SKM-1 (cell line): Measurements from ENCODE around the gene PARP15.

ENCODE experiments used
- DNase-seq: peaks from one replicate; lab custom pipeline; 2025; ENCODE audit not compliant: unreplicated experiment; lab: John Stamatoyannopoulos, UW

Gene PARP15

DNA sequence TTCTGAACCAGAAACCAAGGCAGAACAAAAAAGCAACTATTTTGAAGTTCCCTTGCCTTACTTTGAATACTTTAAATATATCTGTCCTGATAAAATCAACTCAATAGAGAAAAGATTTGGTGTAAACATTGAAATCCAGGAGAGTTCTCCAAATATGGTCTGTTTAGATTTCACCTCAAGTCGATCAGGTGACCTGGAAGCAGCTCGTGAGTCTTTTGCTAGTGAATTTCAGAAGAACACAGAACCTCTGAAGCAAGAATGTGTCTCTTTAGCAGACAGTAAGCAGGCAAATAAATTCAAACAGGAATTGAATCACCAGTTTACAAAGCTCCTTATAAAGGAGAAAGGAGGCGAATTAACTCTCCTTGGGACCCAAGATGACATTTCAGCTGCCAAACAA is 8.7 kb upstream of the PARP15 start:
- no peak for DNase-seq

DNA sequence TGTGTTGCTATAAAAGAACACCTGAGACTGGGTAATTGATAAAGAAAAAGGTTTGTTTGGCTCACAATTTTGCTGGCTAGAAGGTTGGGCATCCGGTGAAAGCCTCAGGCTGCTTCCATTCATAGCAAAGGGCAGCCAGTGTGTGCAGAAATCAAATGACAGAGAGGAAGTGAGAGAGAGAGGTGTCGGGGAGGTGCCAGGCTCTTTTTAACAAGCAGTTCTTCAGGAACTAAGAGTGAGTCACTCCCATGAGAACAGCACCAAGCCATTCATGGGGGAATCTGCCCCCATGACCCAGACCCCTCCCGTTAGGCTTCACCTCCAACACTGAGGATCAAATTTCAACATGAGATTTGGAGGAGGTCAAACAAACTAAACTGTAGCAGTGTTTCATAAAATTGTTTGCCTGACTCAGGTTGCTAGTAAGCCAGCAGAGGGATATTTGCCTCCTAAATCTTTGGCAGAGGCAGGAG is 4.5 kb upstream of the PARP15 start:
- DNase-seq: peak; percentile 21

DNA sequence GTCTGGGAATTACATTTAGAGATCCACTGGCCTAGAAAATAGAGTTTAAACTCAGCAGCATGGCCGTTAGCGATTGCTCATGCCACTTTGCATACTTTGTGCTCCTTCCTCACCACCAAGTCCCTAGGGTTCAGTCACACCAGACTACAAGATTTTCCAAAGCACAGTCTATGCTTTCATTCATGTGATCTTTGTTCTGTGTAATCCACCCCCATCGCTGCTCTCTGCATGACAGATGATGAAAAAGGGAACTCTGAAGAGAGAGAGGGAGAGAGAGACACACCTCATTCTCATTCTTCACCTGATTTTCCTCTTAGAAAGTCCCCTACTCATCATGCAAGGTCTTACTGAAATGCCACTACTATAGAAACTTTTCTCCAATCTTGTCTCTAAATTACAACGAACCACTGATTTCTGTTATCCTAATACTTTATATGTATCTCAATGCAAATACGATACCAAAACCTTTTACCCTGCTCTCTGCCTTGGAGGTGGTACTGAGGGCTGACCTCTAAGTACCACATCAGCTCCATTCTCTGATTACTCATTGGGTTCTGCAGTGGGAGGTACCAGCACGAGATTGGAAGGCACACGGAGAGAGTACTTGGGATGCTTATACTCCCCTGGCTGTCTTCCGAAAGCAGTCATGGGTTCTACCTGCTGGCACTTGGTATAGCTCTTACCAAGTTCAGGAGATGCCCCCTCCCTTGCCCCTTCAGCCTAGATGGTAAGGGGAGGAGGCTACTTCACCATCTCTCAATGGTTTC is 1.1 kb upstream of the PARP15 start:
- DNase-seq: no peak

DNA sequence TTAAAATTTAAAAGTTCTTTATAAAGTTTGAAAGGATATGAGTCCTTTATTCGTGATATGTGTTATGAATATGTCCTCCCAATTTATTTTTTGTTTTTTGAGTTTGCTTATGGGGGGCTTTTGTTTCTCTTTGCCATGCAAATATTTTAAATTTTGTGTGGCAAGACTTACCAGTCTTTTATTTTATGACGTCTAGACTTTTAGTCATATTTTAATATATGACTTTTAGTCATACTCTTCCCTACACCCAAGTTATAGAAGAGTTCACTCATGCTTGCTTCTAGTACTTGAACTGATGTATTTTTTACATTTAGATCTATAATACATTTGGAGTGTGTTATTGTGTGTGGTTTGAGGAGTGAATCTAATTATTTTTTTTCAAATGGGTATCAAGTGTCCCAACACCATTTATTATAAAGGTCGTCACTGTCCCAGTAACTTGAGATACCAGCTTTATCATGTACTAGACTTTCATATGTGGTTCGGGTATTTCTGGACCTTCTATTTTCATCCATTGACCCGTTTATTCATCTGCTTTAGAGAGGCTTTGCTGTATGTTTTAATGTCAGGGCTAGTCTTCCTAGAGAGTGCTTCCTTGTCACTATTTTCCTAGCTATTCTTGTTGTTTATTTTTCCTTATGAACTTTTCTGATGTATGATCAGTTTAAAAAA is 755 bp downstream of the PARP15 start:
- no peak for DNase-seq

DNA sequence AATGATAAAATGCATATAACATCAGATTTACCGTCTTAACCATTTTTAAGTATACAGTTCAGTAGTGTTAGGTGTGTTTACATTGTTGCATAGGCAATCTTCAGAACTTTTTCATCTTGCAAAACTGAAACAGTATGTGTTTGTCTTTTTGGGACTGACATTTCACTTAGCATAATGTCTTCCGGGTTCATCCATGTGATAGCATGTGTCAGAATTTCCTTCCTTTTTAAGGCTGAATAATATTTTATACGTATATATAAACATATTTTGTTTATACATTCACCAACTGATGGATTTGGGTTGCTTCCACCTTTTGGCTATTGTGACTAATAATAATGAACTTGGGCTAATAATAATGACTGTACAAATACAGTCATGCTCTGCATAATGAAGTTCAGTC is 3.0 kb downstream of the PARP15 start:
- no peak for DNase-seq

DNA sequence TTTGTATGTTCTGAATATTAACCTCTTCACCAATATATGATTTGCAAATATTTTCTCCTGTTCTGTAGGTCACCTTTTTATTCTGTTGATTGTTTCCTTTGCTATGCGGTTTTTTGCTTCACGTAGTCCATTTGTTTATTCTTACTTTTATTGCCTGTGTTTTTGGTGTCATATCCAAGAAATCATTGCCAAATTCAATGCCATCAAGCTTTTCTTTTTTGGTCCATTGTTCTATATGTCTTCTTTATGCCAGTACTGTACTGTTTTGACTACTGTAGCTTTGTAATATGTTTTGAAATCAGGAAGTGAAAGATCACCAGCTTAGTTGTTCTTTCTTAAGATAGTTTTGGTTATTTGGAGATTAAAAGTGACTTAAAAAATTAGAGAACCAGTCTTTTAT is 4.2 kb downstream of the PARP15 start:
- DNase-seq: no peak

DNA sequence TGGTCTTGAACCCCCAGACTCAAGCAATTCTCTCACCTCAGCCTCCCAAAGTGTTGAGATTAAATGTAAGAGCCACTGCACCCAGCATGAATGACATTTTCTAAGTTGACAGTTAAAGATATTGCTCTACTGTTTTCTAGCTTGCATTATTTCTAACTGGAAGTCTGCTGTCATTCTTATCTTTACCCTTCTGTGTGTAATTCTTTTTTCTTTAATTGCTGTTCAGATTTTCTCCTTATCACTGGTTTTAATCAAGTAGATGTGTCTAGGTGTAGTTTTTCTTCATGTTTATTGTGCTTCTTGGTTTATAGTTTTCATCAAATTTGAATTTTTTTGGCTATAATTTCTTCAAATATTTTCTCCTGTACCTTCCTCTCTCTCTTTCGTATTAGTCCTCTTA is 4.9 kb downstream of the PARP15 start:
- DNase-seq: no peak

DNA sequence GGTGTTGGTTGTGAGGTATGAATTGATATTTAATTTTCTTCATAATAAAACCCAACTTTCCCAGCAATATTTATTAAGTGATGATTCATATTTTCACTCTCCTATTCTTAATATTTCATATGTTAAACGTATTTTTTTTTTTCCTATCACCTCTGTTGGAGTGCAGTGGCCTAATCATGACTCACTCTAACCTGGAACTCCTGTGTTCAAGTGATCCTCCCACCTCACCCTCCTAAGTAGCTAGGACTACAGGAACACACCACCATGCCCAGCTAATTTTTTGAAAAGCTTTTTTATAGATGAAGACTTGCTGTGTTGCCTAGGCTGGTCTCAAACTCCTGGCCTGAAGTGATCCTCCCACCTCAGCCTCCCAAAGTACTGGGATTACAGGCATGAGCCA is 8.6 kb downstream of the PARP15 start:
- DNase-seq: no peak

DNA sequence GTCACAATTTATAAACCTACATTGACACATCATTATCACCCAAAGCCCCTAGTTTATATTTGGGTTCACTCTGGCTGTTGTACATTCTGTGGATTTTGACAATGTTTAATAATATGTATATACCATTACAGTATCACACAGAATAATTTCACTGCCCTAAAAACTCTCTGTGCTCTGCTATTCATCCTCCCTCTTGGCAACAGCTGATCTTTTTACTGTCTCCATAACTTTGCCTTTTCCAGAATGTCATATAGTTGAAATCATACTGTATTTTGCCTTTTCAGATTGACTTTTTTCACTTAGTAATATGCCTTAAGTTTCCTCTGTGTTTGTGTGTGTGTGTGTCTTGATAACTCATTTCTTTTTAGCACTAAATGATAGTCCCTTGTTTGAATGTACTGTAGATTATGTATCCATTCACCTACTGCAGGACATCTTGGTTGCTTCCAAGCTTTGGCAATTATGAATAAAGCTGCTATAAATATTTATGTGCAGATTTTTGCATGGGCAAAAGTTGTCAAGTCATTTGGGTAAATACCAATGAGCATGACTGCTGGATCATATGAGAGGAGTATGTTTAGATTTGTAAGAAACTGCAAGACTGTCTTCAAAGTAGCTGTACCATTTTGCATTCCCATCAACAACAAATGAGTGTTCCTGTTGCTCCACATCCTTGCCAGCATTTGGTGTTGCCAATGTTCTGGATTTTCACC is 9.5 kb downstream of the PARP15 start:
- no peak for DNase-seq

DNA sequence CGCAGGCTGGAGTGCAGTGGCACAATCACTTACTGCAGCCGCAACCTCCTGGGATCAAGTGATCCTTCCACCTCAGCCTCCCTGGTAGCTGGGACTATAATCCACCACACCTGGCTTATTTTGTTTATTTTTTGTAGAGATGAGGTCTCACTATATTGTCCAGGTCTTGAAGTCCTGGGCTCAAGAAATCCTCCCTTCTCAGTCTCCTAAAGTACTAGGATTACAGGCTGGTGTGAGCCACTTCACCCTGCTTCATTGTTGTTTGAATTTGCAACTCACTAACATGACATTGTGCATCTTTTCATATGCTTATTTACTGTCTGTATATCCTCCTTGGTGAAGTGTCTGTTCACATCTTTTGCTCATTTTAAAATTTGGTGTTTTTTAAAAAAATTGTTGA is 10.1 kb downstream of the PARP15 start:
- DNase-seq: no peak

DNA sequence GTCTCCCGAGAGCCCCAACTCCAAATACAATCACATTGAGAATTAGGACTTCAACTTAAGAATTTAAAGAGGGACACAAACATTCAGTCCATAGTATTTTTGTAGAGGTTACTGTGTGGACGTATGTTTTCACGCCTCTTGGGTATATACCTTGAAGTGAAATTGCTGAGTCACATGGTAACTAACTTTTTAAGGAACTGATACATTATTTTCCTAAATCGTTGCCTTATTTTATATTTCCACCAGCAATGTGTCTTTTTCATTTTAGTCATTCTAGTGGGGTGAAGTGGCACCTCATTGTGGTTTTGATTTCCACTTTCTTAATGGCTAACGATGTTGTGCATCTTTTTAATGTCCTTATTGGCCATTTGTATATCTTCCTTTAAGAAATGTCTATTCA is 11.8 kb downstream of the PARP15 start:
- no peak for DNase-seq

DNA sequence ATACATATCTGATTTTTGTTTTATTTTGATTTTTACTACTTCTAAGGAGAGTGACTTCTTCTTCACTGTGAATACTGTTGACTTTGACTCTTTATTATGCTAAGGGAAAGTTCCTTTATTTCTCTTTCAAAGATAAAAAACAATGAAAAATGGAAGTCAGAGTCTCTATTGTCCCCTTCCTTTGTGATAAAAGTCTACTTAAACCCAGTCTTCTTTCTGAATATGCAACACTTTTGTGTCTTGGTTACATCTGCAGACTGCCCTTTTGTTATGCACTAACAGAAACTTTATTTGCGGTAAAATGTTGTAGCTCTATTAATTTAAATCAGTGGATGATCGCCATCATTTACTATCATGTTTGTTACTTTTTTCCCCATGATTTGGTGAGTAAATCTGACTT is 13.2 kb downstream of the PARP15 start:
- DNase-seq: no peak

DNA sequence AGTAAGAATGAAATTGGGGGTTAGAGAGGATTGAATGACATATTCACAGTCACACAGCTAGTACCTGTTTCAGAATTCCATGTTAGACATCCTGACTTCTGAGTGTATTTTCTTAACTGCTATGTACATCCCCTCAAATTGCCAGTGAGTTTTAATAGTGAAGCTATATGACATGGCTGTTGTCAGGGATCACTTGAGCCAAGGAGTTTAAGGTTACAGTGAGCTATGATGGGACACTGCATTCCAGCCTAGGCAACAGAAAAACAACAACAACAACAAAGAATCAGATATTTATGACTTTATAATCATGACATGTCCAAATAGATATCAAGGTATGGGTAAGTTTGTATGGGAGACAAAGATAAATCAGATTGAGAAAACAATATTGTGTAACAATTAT is 16.6 kb downstream of the PARP15 start:
- no peak for DNase-seq

DNA sequence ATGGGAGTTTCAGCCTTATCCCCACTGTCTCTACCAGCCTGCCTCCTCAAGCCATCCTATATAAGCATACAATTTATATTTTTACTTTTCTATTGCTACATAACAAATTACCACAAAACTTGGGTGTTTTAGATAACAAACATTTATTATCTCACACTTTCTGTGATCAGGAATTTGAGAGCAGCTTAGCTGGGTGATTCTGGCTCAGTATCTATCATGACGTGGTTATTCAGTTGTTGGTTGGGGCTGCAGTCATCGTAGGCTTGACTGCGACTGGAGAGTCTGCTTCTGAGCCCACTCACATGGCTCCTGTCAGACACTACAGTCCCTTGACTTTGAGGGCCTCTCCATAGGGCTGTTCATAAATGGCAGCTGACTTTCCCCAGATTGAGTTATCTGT is 20.7 kb downstream of the PARP15 start:
- DNase-seq: no peak

DNA sequence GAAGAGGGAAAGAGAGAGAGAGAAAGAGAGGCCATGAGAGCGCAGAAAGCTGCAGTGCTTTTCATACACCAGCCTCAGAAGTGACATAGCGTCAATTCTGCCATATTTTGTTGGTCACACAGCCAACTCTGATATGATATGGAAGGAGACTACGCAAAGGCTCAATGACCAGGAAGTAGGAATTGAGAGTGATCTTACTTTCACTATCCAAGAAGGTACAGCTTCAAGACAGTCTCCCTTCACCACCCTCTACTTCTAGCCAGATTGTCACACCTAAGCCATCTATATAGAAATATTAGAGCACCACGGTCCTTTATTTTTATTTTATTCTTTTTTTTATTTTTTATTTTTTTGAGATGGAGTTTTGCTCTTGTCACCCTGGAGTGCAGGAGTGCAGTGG is 21.1 kb downstream of the PARP15 start:
- no peak for DNase-seq

DNA sequence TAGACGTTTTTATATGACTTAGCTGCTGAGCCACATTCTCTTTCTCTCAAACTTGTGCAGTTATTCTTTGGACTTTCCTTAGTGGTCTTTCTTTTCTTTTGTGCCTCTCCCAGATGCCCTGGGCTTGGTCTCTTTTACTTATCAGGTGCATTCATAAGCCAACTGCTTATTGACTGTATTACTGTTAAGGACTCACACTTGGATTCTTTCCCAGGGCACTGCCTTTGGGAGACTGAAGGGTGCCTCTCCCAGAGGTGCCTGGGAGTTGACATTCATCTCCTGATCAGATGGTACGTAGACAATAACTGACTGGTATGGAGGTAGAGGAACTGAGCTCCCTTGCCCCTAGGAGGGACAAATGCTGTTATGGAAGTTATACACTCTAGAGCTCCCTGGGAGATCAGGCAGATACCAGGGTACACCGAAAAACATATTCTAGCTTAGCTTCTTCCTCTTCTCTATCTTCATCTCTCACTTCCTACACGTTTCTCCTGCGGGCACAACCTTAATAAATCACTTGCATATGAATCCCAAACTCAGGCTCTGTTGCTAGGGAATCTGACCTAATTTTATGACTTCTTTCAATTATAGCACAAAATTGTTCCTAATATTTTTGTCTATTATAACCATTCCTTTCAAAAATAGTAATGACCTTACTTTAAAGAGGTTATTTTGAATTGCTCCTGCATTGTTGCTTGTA is 24.7 kb downstream of the PARP15 start:
- no peak for DNase-seq

DNA sequence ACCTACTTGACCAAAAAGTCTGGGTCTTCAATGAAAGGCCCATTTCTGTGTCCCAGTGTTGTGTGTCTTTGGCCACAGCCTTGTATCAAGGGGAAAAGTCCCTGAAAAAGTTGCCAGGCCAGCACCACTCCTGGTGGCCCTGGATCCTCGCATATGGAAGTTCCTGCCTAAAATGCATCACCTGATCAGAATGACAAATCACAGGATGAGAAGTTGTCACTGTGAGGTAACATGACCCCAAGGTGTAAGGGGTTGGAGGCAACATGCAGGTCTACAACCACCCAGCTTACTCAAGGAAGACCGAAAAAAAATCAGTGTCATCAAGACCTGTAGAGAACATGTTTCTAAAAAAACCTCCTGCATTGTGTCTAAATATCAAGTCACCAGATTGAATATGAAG is 25.6 kb downstream of the PARP15 start:
- DNase-seq: no peak

DNA sequence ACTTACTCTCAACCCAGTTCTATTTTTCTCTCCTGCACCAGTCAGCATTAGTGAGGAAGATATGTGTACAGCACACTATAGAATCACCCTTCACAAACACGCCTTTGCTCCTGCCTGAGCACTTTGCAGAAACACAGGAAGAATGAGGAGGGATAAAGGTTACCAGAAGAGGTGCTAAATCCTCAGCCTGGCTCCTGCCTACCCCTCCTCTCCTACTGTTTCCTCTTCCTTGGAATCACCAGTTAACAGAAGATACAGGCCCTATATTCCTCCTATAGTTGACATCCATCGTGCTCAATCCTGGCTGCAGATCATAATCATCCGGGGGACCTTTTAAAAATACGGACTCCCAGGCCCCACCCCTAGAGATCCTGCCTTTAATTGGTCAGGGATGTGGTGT is 28.9 kb downstream of the PARP15 start:
- no peak for DNase-seq

DNA sequence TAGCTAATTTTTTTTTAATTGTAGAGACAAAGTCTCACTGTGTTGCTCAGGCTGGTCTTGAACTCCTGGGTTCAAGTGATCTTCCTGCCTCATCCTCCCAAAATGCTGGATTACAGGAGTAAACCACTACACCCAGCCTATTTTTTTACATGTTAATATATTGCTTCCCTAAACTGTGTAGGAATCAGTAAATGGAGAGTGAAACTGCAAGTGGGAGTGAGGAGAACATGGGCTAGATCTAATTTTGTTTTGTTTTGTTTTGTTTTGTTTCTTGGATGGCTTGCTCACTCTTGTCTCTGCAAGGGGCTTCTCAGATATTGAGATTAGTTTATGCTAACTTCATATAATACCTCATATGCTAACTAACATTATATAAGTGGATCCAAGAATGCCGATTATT is 31.5 kb downstream of the PARP15 start:
- no peak for DNase-seq

DNA sequence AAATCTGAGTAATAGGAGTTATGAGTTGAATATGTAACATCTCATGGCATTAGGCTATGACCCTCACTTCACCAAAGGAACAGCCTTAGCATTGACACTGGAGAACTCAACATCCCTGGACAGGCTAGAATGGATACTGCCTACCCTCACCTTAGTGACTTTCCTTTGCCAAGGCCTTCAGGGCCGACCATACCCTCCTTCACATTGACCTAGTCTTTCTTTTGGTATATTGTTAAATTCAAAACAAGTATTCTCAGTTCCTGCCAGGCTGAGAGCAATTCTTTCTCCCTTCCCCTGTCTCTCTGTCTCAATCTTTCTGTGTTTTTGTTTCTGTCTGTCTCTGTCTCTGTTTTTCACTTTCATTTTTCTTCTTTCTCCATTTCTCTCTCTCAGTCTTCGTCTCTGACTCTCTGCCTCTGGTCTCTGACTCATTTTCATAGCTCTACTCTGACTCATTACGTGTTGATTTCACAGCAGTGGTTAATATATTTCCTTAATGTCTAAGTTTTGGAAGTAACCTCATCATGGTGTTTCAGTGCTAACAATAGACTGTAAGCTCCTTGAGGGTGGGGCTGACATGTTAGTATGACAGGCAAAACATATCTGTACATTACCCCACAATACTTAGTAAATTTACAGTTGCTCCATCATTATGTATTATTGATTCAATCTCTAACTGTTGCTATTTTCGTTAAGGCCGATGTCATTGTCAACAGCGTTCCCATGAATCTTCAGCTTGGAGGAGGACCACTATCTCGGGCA is 32.5 kb downstream of the PARP15 start:
- DNase-seq: no peak

DNA sequence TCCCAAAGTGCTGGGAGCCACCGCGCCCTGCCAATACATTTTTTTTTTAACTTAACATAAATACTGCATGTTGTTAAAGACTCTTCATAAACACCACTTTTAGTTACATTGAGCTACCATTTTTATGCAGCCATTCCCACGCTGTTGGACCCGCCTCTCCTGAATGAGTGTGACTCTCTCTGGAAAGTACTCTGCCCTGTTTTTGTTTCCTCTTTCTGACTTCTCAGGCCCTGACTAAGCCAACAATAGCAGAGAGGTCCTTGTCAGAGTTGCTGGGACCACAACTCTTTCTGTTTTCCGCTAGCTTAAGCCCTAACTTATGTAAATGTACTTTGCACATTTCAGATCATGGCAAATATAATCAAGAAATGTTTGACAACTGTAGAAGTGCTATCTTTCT is 35.2 kb downstream of the PARP15 start:
- no peak for DNase-seq
